ENCODE results near the gene ATP5ME.
"Not testable (repeated sequence)": the region's sequence is repeated elsewhere in the genome, so short reads cannot be mapped to it uniquely, and the experiment has no call there.

Gene ATP5ME

GRCh38 chr4:674172-675035, at the start of gene ATP5ME, which contains the start of gene MYL5:
TSS of gene ATP5ME (minus strand) at chr4:674276. CDS start at chr4:674247, 29 bp downstream.
TSS of gene MYL5 (plus strand) at chr4:674542. CDS start at chr4:678027, 3,485 bp downstream.
- peak; percentile 94 to 95 for DNase-seq (ENCODE audit: low read depth in 2 of 2)

GRCh38 chr4:722851-723360, 48.8 kb upstream of the ATP5ME start:
- DNase-seq (ENCODE audit: low read depth in 2 of 2), result no peak

DNA sequence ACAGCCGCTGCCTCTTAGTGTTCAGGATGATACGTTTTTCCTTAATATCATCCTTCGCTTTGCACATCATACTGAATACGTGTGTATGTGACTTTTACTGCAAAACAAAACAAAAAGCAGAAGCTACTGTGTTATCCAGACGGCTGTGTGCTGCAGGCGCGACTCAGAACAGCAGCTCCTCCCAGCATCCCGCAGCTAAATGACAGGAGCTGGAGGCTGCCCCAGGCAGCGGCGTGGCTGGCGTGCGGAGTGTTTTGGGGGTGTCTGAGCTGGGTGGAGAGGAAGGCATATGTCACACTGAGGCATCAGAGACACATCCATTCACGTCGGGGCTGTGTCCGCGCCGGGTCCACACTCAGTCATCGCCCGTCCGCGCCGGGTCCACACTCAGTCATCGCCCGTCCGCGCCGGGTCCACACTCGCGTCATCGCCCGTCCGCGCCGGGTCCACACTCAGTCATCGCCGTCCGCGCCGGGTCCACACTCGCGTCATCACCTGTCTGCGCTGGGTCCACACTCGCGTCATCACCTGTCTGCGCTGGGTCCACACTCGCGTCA, 48.2 kb upstream of the ATP5ME start:
- DNase-seq (ENCODE audit: low read depth in 2 of 2), result no peak

GRCh38 chr4:721261-722168, 47.4 kb upstream of the ATP5ME start:
- no peak for DNase-seq (ENCODE audit: low read depth in 2 of 2)

- DNase-seq (ENCODE audit: low read depth in 2 of 2), result no peak
Observed at GRCh38 chr4:720111-720860, 46.2 kb upstream of the ATP5ME start.

DNA sequence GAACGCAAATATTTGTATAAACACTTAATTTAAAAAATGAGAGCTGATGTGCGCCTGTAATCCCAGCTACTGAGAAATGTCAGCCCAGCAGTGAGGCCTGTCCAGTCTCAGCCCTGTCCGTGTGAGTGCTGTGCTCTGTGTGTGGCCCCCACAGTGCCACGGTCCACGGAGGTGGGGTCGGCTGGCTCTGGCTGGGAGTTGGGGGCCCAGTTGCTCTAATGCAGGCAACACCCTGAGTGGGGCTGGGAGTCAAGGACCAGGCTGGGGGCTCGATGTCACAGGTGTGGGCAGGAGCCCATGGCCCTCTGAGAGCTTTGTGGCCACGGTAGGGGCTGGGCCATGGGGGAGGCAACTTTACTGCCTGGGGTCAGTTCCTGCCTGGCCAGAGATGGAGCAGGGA, 44.4 kb upstream of the ATP5ME start:
- DNase-seq (ENCODE audit: low read depth in 2 of 2), result no peak

GRCh38 chr4:717601-718320, 43.7 kb upstream of the ATP5ME start:
- DNase-seq (ENCODE audit: low read depth in 2 of 2), result no peak

GRCh38 chr4:714087-714486, 40.0 kb upstream of the ATP5ME start:
- no peak for DNase-seq (ENCODE audit: low read depth in 2 of 2)

DNA sequence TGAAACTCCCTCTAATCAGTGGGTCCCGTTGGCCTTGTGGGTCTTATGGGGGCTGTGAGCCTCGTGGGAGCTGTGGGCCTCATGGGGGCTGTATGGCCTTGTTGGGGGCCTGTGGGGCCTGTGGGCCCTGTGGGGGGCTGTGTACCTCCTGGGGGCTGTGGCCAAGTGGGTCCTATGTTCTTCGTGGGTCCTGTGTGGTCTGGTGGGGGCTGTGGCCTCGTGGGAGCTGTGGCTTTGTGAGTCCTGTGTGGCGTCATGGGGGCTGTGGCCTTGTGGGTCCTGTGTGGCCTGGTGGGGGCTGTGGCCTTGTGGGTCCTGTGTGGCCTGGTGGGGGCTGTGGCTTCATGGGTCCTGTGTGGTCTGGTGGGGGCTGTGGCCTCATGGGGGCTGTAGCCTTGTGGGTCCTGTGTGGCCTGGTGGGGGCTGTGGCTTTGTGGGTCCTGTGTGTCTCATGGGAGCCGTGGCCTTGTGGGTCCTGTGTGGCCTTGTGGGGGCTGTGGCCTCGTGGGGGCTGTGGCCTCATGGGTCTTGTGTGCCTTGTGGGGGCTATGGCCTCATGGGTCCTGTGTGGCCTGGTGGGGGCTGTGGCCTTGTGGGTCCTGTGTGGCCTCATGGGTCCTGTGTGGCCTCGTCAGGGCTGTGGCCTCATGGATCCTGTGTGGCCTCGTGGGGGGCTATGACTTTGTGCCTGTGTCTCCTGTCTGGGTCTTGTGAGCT, 39.0 kb upstream of the ATP5ME start:
- no peak for DNase-seq (ENCODE audit: low read depth in 2 of 2)

- no peak for DNase-seq (ENCODE audit: low read depth in 2 of 2)
Observed at GRCh38 chr4:712093-712492, 38.0 kb upstream of the ATP5ME start.

DNA sequence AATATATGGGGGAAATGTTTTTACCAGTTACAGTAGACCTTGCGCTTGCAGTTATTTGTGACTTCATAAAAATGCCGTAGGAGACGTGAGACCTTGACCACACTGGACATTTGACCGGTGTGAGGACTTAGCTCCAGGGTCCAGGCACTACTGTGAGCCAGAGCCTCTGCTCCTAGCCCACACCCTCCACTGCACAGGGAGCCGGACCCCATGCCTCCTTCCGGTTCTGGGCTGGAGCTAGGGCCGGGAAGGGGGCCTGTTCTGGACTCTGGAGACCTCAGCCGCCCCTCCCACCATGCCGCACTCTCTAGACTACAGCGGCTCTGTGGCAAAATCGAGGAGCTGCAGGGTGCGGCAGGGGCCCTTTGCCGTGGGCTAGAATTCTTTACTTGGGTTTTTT, 36.8 kb upstream of the ATP5ME start:
- DNase-seq (ENCODE audit: low read depth in 2 of 2), result no peak

DNA sequence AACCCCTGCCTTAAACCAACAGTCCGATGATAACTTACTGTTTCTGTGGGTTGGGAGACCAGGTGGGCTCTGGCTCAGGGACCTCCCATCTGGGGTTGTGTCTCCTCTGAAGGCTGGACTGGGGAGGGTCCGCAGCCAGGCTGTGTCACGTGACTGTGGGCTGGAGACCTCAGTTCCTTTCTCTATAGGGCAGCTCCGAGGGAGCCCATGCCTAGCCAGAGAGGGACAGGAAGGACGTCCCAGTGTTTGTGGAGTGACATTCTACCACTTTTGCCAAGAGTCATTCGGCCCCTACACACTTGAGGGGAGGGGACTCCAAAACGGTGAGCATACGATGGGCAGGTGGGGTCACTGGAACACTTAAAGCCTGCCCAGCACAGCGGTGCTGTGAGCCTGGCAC, 36.0 kb upstream of the ATP5ME start:
- DNase-seq (ENCODE audit: low read depth in 2 of 2), result no peak

DNA sequence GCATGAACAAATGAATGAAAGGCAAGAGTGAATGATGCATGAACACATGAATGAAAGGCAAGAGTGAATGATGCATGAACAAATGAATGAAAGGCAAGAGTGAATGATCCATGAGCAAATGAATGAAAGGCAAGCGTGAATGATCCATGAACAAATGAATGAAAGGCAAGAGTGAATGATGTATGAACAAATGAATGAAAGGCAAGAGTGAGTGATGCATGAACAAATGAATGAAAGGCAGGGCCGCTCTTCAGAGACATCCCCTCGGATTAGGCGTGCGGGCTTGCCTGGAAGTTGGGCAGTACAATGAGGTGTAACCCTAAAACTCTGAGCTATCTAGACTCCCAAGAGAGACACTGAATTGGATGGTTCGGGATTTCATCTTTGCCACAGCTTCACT, 35.3 kb upstream of the ATP5ME start:
- DNase-seq (ENCODE audit: low read depth in 2 of 2), result no peak

DNA sequence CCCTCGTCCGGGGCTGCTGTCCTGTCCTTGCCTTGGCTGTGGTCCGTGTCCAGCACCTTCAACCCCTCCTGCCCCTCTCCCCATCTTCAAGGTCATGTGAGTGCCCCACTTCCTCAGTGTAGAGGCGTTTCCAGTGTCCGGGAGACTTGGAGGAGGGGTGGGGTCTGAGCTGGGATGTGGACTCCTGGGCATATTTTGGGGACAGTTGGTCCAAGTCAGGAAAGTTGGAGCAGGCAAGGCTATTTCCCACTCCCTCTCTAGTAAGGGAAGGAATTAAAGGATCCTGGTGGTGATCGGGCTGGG, 34.5 kb upstream of the ATP5ME start:
- no peak for DNase-seq (ENCODE audit: low read depth in 2 of 2)

DNA sequence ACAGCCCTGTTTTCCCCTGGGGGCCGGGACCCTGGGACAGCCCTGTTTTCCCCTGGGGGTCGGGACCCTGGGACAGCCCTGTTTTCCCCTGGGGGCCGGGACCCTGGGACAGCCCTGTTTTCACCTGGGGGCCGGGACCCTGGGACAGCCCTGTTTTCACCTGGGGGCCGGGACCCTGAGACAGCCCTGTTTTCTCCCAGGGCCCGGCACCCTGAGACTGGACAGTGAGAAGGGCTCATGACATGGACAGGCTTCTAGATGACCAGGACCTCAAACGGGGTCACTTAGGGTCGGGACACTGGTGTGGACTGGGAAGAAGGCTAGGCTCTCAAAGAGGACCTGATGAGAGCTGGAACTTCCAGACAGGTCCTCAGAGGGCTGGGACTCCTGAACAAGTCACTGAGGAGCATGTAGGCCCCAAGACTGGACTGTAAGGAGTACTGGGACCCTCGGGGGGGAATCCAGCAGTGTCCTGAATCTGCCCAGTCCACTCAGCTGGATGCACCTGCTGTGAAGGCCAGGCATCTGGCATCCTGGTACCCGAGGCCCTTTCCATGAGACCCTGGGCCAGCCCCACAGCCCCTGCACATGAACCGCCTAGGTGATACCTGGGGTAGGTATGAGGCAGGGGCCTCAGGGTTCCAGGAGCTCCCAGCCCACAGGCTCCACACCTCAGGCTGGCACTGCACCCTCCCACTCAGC, 34.0 kb upstream of the ATP5ME start:
- DNase-seq (ENCODE audit: low read depth in 2 of 2), result no peak

GRCh38 chr4:706834-707598, 32.9 kb upstream of the ATP5ME start:
- DNase-seq (ENCODE audit: low read depth in 2 of 2), result no peak

GRCh38 chr4:706083-706633, 32.1 kb upstream of the ATP5ME start:
- not testable (repeated sequence) for DNase-seq (ENCODE audit: low read depth in 2 of 2)

GRCh38 chr4:705278-706082, 31.4 kb upstream of the ATP5ME start, which contains the start of gene PCGF3:
TSS of gene PCGF3 (plus strand) at chr4:705832. CDS start at chr4:733681, 27,849 bp downstream.
- DNase-seq (ENCODE audit: low read depth in 2 of 2), result peak; percentile 97 to 99
